Liver (tissue), 9 donors: Measurements from ENCODE around the gene TMEM238L. TPM values are rescaled to one million over a fixed set of nuclear protein-coding genes. Genes with fewer than 3 reads are reported as not detected.

Source experiments
- DNase-seq: peaks from one replicate; pipeline ENCODE4 v3.0.0-alpha.2; 2017; ENCODE audit warnings: low spot score
- H3K27ac ChIP-seq, 2 donors: one replicate each; pipeline ENCODE4 v1.7.0; 2013; ENCODE audit warnings: inconsistent platforms in 2 of 2, low read length in 2 of 2, control low read depth in 1 of 2, low read depth in 1 of 2, mild to moderate bottlenecking in 1 of 2
- H3K27me3 ChIP-seq, 4 donors: one replicate each; pipeline versions ENCODE4 v1.6.1 to v1.7.0; 2013; ENCODE audit warnings: low read length in 3 of 4, inconsistent platforms in 1 of 4, mild to moderate bottlenecking in 1 of 4, moderate library complexity in 1 of 4; ENCODE audit not compliant: control insufficient read depth in 4 of 4, insufficient read depth in 4 of 4
- H3K36me3 ChIP-seq, 4 donors: one replicate each; pipeline versions ENCODE4 v1.6.1 to v1.7.0; 2013; ENCODE audit warnings: low read length in 3 of 4, mild to moderate bottlenecking in 3 of 4, low read depth in 1 of 4, moderate library complexity in 1 of 4; ENCODE audit not compliant: control insufficient read depth in 4 of 4, insufficient read depth in 3 of 4
- H3K4me1 ChIP-seq, 4 donors: one replicate each; pipeline versions ENCODE4 v1.6.1 to v1.7.0; 2013; ENCODE audit warnings: low read length in 3 of 4, mild to moderate bottlenecking in 3 of 4, moderate library complexity in 1 of 4; ENCODE audit not compliant: control insufficient read depth in 4 of 4, insufficient read depth in 4 of 4
- H3K4me3 ChIP-seq, 3 donors: one replicate each; pipeline versions ENCODE4 v1.6.1 to v1.7.0; 2013; ENCODE audit warnings: low read length in 3 of 3, control low read depth in 1 of 3, low read depth in 1 of 3, mild to moderate bottlenecking in 1 of 3
- H3K9ac ChIP-seq, 2 donors: one replicate each; pipeline ENCODE4 v1.7.0; 2013; ENCODE audit warnings: low read length in 2 of 2, mild to moderate bottlenecking in 2 of 2, moderate library complexity in 2 of 2, control low read depth in 1 of 2, low read depth in 1 of 2
- H3K9me3 ChIP-seq, 4 donors: one replicate each; pipeline versions ENCODE4 v1.6.1 to v1.7.0; 2013; ENCODE audit warnings: low read length in 3 of 4; ENCODE audit not compliant: control insufficient read depth in 4 of 4
- EGR1 ChIP-seq, 2 donors: IDR thresholded peaks; 2 replicates each; pipeline ENCODE4 v1.6.1; 2016 to 2018; ENCODE audit warnings: antibody characterized with exemption in 2 of 2, low read depth in 2 of 2
- FOXA1 ChIP-seq: IDR thresholded peaks from 2 replicates; pipeline ENCODE4 v1.6.1; 2016; ENCODE audit warnings: antibody characterized with exemption
- FOXA2 ChIP-seq: IDR thresholded peaks from 2 replicates; pipeline ENCODE4 v1.6.1; 2016; ENCODE audit warnings: antibody characterized with exemption
- GABPA ChIP-seq, 2 donors: IDR thresholded peaks in 1 of 2; conservative IDR thresholded peaks in 1 of 2; 2 replicates each; pipeline ENCODE4 v1.6.1; 2016; ENCODE audit warnings: antibody characterized with exemption in 2 of 2, mild to moderate bottlenecking in 1 of 2, moderate library complexity in 1 of 2
- HNF4A ChIP-seq, 2 donors: conservative IDR thresholded peaks; 2 replicates each; pipeline ENCODE4 v1.6.1; 2016; ENCODE audit warnings: antibody characterized with exemption in 2 of 2, mild to moderate bottlenecking in 2 of 2
- HNF4G ChIP-seq: IDR thresholded peaks from 2 replicates; pipeline ENCODE4 v1.6.1; 2016; ENCODE audit warnings: antibody characterized with exemption
- JUND ChIP-seq, 2 donors: IDR thresholded peaks; 2 replicates each; pipeline ENCODE4 v1.6.1; 2016; ENCODE audit warnings: antibody characterized with exemption in 2 of 2
- NR2F2 ChIP-seq: IDR thresholded peaks from 2 replicates; pipeline ENCODE4 v1.6.1; 2016; ENCODE audit warnings: antibody characterized with exemption
- RAD21 ChIP-seq, 2 donors: IDR thresholded peaks; 2 replicates each; pipeline ENCODE4 v1.6.1; 2016; ENCODE audit warnings: antibody characterized with exemption in 2 of 2, mild to moderate bottlenecking in 2 of 2
- RXRA ChIP-seq, 2 donors: IDR thresholded peaks; 2 replicates each; pipeline ENCODE4 v1.6.1; 2017 to 2018; ENCODE audit warnings: antibody characterized with exemption in 2 of 2, mild to moderate bottlenecking in 1 of 2
- TAF1 ChIP-seq: conservative IDR thresholded peaks from 2 replicates; pipeline ENCODE4 v1.6.1; 2016; ENCODE audit warnings: antibody characterized with exemption, mild to moderate bottlenecking
- YY1 ChIP-seq: IDR thresholded peaks from 2 replicates; pipeline ENCODE4 v1.6.1; 2016; ENCODE audit warnings: antibody characterized with exemption, mild to moderate bottlenecking
- WGBS: extraction: QIAGEN DNeasy Blood & Tissue Kit; methylation state at CpG from one replicate; pipeline ENCODE4 v1.1.7; 2013; 5-methylcytosine and 5-hydroxymethylcytosine counted together
- polyA plus RNA-seq, 2 donors: library from polyadenylated mRNA; stranded (reverse) in 1 of 2; unstranded in 1 of 2; fragments of 200-250 nt in 1 of 2; fragments of >200 nt in 1 of 2; fragmentation: Nextera tagmentation in 1 of 2; extraction: Ambion mirVana in 1 of 2; gene quantifications; one replicate each; pipeline versions ENCODE4 v1.2.1 to v1.2.3, GENCODE V29; 2013 to 2015
- total RNA-seq, 2 donors: library from RNA; depleted of rRNA; stranded (reverse); fragments of >200 nt; gene quantifications; one replicate each; pipeline ENCODE4 v1.2.3, GENCODE V29; 2014
- TF ChIP-seq, protein P1 (sequence below): IDR thresholded peaks from 2 replicates; pipeline ENCODE4 v1.6.1; 2016; ENCODE audit warnings: antibody characterized with exemption
- TF ChIP-seq, protein P2 (sequence below): IDR thresholded peaks from 2 replicates; pipeline ENCODE4 v1.6.1; 2016; ENCODE audit warnings: antibody characterized with exemption
- TF ChIP-seq, protein P3 (sequence below): IDR thresholded peaks from 2 replicates; pipeline ENCODE4 v1.6.1; 2016; ENCODE audit warnings: antibody characterized with exemption, mild to moderate bottlenecking
- TF ChIP-seq, protein P4 (sequence below): IDR thresholded peaks from 2 replicates; pipeline ENCODE4 v1.6.1; 2016; ENCODE audit warnings: antibody characterized with exemption
- TF ChIP-seq, protein P5 (sequence below): fragments of 150-350 bp; IDR thresholded peaks from 2 replicates; pipeline ENCODE4 v1.5.1; 2017; ENCODE audit warnings: improper control_type of control experiment, low read depth, low read length; ENCODE audit not compliant: missing input control
- donor health status: healthy.
- donor health status: healthy.
- donor health status: healthy.
- donor health status: healthy.
- donor health status: healthy.

TMEM238L gene
- total and polyA plus RNA-seq, 4 donors = 0.85 to 4.2 (median 1.2) TPM; not detected in 1

DNA sequence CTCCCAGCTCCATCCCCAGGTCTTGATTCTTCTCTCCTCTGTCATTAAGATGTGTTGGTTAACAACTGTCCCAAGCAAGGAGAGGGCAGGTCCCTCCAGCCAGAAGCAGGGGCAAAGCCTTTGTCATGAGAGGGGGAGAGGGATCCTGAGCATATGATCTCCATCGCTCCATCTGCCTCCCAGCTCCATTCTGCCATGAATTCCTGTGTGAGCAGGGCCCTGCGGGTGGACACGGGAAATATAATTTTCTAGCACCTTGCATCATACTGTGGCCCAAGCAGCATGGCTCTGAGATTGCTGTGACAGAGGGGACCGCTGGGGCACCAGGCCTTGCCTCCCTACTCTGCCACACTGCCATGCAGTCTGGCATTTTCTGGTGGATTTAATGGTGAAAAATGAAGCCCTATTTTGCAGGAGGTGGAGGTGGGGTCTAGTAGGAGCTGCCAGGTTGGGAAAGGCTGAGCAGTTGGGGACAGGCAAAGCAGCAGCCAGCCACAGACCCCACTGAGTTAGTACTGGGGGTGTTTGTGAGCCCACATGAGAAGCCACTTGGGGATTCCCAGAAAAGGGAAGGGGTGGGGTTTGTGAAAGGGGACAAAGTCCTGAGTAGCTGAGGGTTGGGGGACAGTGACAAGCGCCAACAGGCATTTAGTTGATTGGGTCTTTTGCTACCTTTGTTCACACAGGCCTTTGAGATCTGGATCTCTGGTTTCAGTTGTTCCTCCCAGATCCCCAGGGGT is 16.4 kb downstream of the TMEM238L start:
- Histone ChIP-seq H3K4me3 (no peak overlapping the region), H3K4me1 (peaks cover 4 to 13% (median 8%) of the 10 kb centered on the region in 4 donors), H3K36me3 (no peaks in the 10 kb centered on the region), H3K27me3 (no peaks in the 10 kb centered on the region), H3K27ac (no peak overlapping the region), H3K9me3 (no peaks in the 10 kb centered on the region), H3K9ac (no peak overlapping the region)
- DNase-seq = no peak
- WGBS = 92% methylated on average over 5 of the region's 5 CpGs
- no peak for TF ChIP-seq RAD21 (IDR thresholded peaks at IDR 0.05)
- TF ChIP-seq TAF1 = no peak
- no peak for TF ChIP-seq FOXA2
- TF ChIP-seq FOXA1 = no peak
- TF ChIP-seq, protein P1, sequence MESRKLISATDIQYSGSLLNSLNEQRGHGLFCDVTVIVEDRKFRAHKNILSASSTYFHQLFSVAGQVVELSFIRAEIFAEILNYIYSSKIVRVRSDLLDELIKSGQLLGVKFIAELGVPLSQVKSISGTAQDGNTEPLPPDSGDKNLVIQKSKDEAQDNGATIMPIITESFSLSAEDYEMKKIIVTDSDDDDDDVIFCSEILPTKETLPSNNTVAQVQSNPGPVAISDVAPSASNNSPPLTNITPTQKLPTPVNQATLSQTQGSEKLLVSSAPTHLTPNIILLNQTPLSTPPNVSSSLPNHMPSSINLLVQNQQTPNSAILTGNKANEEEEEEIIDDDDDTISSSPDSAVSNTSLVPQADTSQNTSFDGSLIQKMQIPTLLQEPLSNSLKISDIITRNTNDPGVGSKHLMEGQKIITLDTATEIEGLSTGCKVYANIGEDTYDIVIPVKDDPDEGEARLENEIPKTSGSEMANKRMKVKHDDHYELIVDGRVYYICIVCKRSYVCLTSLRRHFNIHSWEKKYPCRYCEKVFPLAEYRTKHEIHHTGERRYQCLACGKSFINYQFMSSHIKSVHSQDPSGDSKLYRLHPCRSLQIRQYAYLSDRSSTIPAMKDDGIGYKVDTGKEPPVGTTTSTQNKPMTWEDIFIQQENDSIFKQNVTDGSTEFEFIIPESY = no peak
- TF ChIP-seq, protein P2, sequence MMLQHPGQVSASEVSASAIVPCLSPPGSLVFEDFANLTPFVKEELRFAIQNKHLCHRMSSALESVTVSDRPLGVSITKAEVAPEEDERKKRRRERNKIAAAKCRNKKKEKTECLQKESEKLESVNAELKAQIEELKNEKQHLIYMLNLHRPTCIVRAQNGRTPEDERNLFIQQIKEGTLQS = no peak
- TF ChIP-seq EGR1 (IDR thresholded peaks at IDR 0.05; ENCODE audit: low read depth in 2 of 2) = no peak
- TF ChIP-seq YY1 = no peak
- no peak for TF ChIP-seq NR2F2
- TF ChIP-seq, protein P3, sequence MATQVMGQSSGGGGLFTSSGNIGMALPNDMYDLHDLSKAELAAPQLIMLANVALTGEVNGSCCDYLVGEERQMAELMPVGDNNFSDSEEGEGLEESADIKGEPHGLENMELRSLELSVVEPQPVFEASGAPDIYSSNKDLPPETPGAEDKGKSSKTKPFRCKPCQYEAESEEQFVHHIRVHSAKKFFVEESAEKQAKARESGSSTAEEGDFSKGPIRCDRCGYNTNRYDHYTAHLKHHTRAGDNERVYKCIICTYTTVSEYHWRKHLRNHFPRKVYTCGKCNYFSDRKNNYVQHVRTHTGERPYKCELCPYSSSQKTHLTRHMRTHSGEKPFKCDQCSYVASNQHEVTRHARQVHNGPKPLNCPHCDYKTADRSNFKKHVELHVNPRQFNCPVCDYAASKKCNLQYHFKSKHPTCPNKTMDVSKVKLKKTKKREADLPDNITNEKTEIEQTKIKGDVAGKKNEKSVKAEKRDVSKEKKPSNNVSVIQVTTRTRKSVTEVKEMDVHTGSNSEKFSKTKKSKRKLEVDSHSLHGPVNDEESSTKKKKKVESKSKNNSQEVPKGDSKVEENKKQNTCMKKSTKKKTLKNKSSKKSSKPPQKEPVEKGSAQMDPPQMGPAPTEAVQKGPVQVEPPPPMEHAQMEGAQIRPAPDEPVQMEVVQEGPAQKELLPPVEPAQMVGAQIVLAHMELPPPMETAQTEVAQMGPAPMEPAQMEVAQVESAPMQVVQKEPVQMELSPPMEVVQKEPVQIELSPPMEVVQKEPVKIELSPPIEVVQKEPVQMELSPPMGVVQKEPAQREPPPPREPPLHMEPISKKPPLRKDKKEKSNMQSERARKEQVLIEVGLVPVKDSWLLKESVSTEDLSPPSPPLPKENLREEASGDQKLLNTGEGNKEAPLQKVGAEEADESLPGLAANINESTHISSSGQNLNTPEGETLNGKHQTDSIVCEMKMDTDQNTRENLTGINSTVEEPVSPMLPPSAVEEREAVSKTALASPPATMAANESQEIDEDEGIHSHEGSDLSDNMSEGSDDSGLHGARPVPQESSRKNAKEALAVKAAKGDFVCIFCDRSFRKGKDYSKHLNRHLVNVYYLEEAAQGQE = no peak
- TF ChIP-seq, protein P4, sequence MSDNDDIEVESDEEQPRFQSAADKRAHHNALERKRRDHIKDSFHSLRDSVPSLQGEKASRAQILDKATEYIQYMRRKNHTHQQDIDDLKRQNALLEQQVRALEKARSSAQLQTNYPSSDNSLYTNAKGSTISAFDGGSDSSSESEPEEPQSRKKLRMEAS = no peak

DNA sequence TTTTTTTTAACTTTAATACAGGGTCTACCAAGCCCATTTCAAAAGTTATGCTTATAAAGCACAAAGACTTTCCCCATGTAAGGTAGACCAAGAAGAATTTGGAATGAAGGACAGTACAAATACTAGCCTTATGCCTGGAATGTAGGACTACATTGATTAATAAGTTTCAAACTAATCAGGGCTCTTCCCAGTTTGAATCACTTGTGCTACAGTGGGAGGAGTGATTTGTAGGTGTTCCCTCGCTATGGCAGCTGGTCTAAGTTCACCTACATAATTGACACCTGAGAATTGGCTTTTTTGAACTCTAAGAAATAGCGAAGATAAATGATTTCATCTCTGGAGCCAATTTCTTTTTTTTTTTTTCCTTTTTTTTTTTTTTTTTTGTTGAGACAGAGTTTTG is 18.6 kb downstream of the TMEM238L start:
- Histone ChIP-seq H3K9me3 (no peaks in the 10 kb centered on the region), H3K27ac (no peak overlapping the region), H3K27me3 (no peaks in the 10 kb centered on the region), H3K9ac (no peak overlapping the region), H3K4me1 (peaks cover 4 to 11% (median 8%) of the 10 kb centered on the region in 4 donors), H3K4me3 (no peak overlapping the region), H3K36me3 (no peaks in the 10 kb centered on the region)
- TF ChIP-seq, protein P4 = no peak
- TF ChIP-seq TAF1 (no peak), GABPA (IDR thresholded peaks at IDR 0.05 in 1 of 2, conservative IDR thresholded peaks at IDR 0.05 in 1 of 2) (no peak), JUND (IDR thresholded peaks at IDR 0.05) (no peak), HNF4A (conservative IDR thresholded peaks at IDR 0.05) (no peak), RAD21 (IDR thresholded peaks at IDR 0.05) (no peak), HNF4G (no peak), EGR1 (IDR thresholded peaks at IDR 0.05; ENCODE audit: low read depth in 2 of 2) (no peak), RXRA (IDR thresholded peaks at IDR 0.05) (no peak), FOXA1 (no peak)
- TF ChIP-seq, protein P2 = no peak
- TF ChIP-seq, protein P1 = no peak
- TF ChIP-seq, protein P5, sequence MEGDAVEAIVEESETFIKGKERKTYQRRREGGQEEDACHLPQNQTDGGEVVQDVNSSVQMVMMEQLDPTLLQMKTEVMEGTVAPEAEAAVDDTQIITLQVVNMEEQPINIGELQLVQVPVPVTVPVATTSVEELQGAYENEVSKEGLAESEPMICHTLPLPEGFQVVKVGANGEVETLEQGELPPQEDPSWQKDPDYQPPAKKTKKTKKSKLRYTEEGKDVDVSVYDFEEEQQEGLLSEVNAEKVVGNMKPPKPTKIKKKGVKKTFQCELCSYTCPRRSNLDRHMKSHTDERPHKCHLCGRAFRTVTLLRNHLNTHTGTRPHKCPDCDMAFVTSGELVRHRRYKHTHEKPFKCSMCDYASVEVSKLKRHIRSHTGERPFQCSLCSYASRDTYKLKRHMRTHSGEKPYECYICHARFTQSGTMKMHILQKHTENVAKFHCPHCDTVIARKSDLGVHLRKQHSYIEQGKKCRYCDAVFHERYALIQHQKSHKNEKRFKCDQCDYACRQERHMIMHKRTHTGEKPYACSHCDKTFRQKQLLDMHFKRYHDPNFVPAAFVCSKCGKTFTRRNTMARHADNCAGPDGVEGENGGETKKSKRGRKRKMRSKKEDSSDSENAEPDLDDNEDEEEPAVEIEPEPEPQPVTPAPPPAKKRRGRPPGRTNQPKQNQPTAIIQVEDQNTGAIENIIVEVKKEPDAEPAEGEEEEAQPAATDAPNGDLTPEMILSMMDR = no peak
- no peak for DNase-seq
- WGBS = 85% methylated on average over 2 of the region's 2 CpGs
